ENCODE results near the gene TMEM51. TPM values are rescaled to one million over a fixed set of nuclear protein-coding genes. Genes with fewer than 3 reads are reported as not detected.

Gene TMEM51
- total and polyA plus RNA-seq, 4 experiments from 2014 or later, result 0.47 to 0.61 TPM; not detected in 2

DNA sequence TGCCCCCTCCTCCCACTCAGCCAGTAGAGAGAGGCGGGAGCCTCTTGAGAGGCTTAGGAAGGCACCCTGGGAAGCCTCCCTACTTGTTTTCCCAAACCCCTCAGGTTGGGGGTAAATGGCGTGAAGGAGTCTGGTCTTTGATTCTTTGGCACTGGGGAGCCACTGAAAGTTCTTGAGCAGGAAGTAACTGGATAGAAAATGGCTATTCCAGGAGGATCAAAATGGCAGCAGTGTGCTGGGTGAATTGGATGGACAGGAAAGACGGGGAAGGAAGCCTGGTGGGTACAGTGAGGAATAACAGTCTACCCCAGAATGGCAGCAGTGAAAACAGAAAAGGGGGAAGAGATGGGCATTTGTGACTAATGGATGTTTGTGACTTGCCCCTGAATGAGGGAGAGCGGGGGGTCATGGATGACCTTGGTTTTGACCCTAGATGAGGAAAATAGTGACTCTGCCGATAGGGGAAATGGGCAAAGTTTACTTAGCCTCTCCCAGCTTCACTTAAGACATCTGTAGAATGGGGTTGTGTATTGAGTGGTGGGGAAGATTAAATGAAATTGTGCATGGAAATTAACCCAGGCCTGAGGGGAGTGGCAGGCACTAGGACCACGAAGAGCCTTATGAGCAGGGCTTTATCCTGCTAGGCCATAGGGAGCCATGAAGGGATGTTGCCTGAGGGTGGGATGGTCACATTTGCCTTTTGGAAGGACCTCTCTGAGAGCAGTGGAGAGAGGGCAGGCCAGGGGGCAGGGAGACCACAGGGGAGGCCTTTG is 32.7 kb downstream of the TMEM51 start:
- DNase-seq, result no peak
- Mint-ChIP-seq H3K27ac (no peak overlapping the region), H3K4me1 (no peaks in the 10 kb centered on the region), H3K27me3 (peaks cover 10 to 11% of the 10 kb centered on the region in 2 donors), H3K4me3 (no peak overlapping the region), H3K36me3 (no peaks in the 10 kb centered on the region), H3K9me3 (peaks cover 0 to 5% (median 0%) of the 10 kb centered on the region in 8 donors)
- no peaks in the 10 kb centered on the region for H3K9me3 ChIP-seq (ENCODE audit: control insufficient read depth in 1 of 2, low read length in 2 of 2)
- H3K27ac ChIP-seq (ENCODE audit: low read depth, low read length), result no peak overlapping the region
- intact Hi-C loops (cut with micrococcal nuclease), result no loop called here
- CTCF ChIA-PET (ENCODE audit: partially characterized antibody), result no interaction called here
- H3K36me3 ChIP-seq (ENCODE audit: insufficient read depth, low read length), result no peaks in the 10 kb centered on the region
- H3K4me1 ChIP-seq (ENCODE audit: insufficient read depth, low read length), result no peaks in the 10 kb centered on the region
- H3K27me3 ChIP-seq (ENCODE audit: insufficient read depth, low read length), result no peaks in the 10 kb centered on the region
- no peak overlapping the region for H3K4me3 ChIP-seq (ENCODE audit: low read length in 2 of 2)
- POLR2A ChIA-PET (ENCODE audit: partially characterized antibody), result no interaction called here

DNA sequence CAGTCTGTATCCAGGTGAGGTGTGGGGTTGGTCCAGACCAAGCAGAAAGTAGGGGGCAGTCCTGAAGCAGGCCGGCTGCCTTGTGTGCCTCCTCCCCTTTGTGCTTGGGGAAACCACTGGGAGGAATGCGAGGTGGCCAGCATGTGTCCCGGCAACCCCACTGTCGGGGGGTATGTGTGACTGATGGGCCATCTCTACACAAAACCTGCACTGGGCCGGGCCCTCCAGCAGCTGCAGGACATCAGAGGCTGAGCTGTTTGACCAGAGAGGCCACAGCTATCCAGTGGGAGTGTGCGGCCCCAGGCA is 33.3 kb downstream of the TMEM51 start:
- ChIA-PET POLR2A (ENCODE audit: partially characterized antibody) (no interaction called here), CTCF (ENCODE audit: partially characterized antibody) (no interaction called here)
- H3K36me3 ChIP-seq (ENCODE audit: insufficient read depth, low read length), result no peaks in the 10 kb centered on the region
- Mint-ChIP-seq H3K36me3 (no peaks in the 10 kb centered on the region), H3K9me3 (peaks cover 0 to 5% (median 0%) of the 10 kb centered on the region in 8 donors), H3K4me1 (no peaks in the 10 kb centered on the region), H3K4me3 (no peak overlapping the region), H3K27ac (no peak overlapping the region), H3K27me3 (peaks cover 11% of the 10 kb centered on the region in 2 donors)
- no peak overlapping the region for H3K27ac ChIP-seq (ENCODE audit: low read depth, low read length)
- no peaks in the 10 kb centered on the region for H3K27me3 ChIP-seq (ENCODE audit: insufficient read depth, low read length)
- no peak overlapping the region for H3K4me3 ChIP-seq (ENCODE audit: low read length in 2 of 2)
- no peak for DNase-seq
- H3K4me1 ChIP-seq (ENCODE audit: insufficient read depth, low read length), result no peaks in the 10 kb centered on the region
- intact Hi-C loops (cut with micrococcal nuclease), result no loop called here
- H3K9me3 ChIP-seq (ENCODE audit: control insufficient read depth in 1 of 2, low read length in 2 of 2), result no peaks in the 10 kb centered on the region

DNA sequence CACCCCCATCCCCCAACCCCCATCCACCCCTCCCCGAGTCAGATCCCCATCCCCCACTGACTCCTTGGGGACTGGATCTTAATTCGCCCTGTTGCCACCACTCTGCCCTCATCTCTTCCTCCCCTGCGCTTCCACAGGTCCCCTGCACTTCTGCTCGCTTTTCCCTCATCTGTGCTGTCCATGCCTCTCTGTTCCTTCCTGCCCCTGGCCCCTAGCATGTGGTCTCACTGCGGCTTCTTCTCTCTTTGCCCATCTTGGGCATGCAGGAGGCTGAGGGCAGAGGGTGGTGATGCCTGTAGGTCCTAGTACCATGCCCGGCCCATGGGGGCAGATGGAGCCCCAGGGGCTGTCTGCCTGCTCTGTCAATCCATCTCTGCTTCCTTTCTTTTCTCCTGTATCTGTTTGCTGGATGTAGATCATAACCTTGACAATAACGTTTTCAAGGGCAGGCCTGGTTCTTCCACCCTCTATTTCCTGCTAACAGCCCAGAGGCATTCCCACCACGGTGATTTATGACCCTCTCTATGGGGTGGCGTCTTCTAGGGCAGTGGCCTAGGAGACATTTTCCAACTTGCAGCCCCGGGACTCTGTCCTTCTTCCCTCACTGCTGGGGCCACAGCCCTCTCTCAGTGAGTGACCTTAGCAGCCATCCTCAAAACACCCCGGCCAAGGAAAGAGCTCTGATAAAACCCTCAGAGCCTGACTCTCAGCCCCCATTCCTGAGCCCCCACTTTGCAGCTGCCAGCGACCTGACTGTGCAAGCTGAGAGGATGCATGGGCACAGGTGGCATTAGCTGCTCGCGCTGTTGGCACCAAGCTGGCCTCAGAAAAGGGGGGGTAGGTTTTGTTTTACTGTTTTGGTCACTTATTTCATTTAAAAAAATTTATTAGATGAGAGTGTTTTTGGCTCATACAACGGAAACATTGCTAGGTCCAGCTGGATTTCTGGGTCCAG is 33.9 kb downstream of the TMEM51 start:
- Histone ChIP-seq H3K4me1 (ENCODE audit: insufficient read depth, low read length) (no peaks in the 10 kb centered on the region), H3K27ac (ENCODE audit: low read depth, low read length) (no peak overlapping the region), H3K4me3 (ENCODE audit: low read length in 2 of 2) (no peak overlapping the region), H3K36me3 (ENCODE audit: insufficient read depth, low read length) (no peaks in the 10 kb centered on the region), H3K9me3 (ENCODE audit: control insufficient read depth in 1 of 2, low read length in 2 of 2) (no peaks in the 10 kb centered on the region), H3K27me3 (ENCODE audit: insufficient read depth, low read length) (no peaks in the 10 kb centered on the region)
- no peak for DNase-seq
- H3K27me3 Mint-ChIP-seq, result peaks cover 8 to 11% of the 10 kb centered on the region in 2 donors
- H3K4me1 Mint-ChIP-seq, result no peaks in the 10 kb centered on the region
- ChIA-PET POLR2A (ENCODE audit: partially characterized antibody) (no interaction called here), CTCF (ENCODE audit: partially characterized antibody) (interaction anchor here (0.6 kb wide), 1 partner anchor 567 kb away, joined by 3 read pairs; no protein-coding TSS in a partner anchor)
- intact Hi-C loops (cut with micrococcal nuclease), result no loop called here
- no peak overlapping the region for H3K4me3 Mint-ChIP-seq
- H3K9me3 Mint-ChIP-seq, result peaks cover 0 to 1% (median 0%) of the 10 kb centered on the region in 8 donors
- H3K36me3 Mint-ChIP-seq, result no peaks in the 10 kb centered on the region
- H3K27ac Mint-ChIP-seq, result no peak overlapping the region

DNA sequence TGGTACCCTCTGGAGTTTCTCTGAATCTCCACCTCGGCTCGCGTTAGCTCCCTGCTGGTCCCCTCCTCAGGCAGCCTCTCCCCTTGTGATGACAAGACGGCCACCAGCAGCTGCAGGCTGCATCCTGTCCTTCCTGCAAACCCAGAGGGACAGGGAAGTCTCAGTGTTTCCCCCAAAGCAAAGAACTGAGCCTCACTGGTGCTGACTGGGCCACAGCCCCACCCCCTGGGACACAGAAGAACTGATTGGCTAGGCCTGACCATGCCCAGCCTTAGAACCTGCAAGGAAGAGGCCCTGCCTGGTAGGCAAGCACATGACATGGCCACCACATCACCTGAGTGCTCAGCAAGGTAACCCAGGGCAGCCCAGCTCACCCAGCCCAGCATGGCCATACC is 34.6 kb downstream of the TMEM51 start:
- ChIA-PET POLR2A (ENCODE audit: partially characterized antibody) (no interaction called here), CTCF (ENCODE audit: partially characterized antibody) (interaction anchor here (0.6 kb wide), 1 partner anchor 566 kb away, joined by 3 read pairs; no protein-coding TSS in a partner anchor)

DNA sequence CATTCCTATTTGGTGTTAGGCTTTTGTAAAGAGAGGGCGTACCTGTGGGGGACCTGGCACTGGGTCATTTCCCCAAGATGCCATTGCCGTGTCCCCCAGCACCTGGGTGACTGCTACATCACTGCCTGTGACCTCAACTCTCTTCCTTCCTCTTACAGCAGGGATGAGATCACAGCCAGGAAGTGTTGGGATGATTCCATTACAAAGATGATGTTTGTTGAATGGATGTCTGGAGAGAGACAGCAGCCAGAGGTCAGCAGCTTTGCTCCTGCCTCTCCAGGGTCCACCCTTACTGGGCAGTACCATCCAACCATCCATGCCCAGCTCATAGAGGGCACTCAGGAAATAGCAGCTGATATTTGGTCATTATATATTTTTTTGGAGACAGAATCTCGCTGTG is 35.1 kb downstream of the TMEM51 start:
- Mint-ChIP-seq H3K9me3 (peaks cover 0 to 1% (median 0%) of the 10 kb centered on the region in 8 donors), H3K27me3 (peaks cover 8% of the 10 kb centered on the region in 2 donors), H3K27ac (no peak overlapping the region), H3K36me3 (no peaks in the 10 kb centered on the region), H3K4me1 (no peaks in the 10 kb centered on the region), H3K4me3 (no peak overlapping the region)
- H3K27ac ChIP-seq (ENCODE audit: low read depth, low read length), result no peak overlapping the region
- H3K36me3 ChIP-seq (ENCODE audit: insufficient read depth, low read length), result no peaks in the 10 kb centered on the region
- no peak overlapping the region for H3K4me3 ChIP-seq (ENCODE audit: low read length in 2 of 2)
- no peaks in the 10 kb centered on the region for H3K9me3 ChIP-seq (ENCODE audit: control insufficient read depth in 1 of 2, low read length in 2 of 2)
- no peaks in the 10 kb centered on the region for H3K27me3 ChIP-seq (ENCODE audit: insufficient read depth, low read length)
- POLR2A ChIA-PET (ENCODE audit: partially characterized antibody), result no interaction called here
- intact Hi-C loops (cut with micrococcal nuclease), result no loop called here
- DNase-seq, result no peak
- no peaks in the 10 kb centered on the region for H3K4me1 ChIP-seq (ENCODE audit: insufficient read depth, low read length)
- CTCF ChIA-PET (ENCODE audit: partially characterized antibody), result interaction anchor here (0.8 kb wide), 1 partner anchor 47 kb away, joined by 3 read pairs; no protein-coding TSS in a partner anchor

More for the DNA sequence above, 34.6 kb downstream of the TMEM51 start:
- DNase-seq, result no peak
- Histone ChIP-seq H3K27ac (ENCODE audit: low read depth, low read length) (no peak overlapping the region), H3K27me3 (ENCODE audit: insufficient read depth, low read length) (no peaks in the 10 kb centered on the region), H3K9me3 (ENCODE audit: control insufficient read depth in 1 of 2, low read length in 2 of 2) (no peaks in the 10 kb centered on the region), H3K4me1 (ENCODE audit: insufficient read depth, low read length) (no peaks in the 10 kb centered on the region), H3K4me3 (ENCODE audit: low read length in 2 of 2) (no peak overlapping the region), H3K36me3 (ENCODE audit: insufficient read depth, low read length) (no peaks in the 10 kb centered on the region)
- Mint-ChIP-seq H3K36me3 (no peaks in the 10 kb centered on the region), H3K27me3 (peaks cover 8 to 10% of the 10 kb centered on the region in 2 donors), H3K4me3 (no peak overlapping the region), H3K27ac (no peak overlapping the region), H3K9me3 (peaks cover 0 to 1% (median 0%) of the 10 kb centered on the region in 8 donors), H3K4me1 (no peaks in the 10 kb centered on the region)
- intact Hi-C loops (cut with micrococcal nuclease), result no loop called here

DNA sequence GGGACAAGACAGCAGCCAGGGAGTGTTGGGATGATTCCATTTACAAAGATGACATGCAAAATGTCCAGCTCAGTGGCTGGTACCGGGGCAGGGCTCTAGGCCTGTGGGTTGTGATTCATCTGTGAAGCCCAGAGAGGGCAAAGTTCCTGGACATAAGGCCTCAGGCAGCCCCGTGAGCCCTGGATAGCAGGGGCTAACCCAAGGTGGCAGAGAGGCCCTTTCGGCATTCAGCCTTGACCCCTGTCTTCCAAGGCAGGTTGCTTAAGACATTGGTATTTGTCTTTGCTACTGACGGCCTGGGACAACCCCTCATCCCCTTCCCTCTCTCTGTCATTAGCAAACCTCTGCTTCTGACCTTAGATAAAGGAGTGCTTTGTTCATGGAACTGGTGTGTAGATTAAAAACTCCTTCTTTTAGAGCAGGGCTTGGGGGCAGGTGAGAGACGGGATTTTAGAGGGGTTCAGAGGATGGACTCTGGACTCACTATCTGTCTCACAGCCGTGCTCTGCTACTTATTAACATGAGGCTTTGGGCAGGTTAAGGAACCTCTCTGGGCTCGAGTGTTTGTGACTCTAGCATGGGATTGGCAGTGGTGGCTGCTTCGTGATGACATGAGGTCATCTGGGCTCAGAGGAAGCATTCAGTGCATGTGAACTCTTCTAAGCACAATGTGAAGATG is 36.3 kb downstream of the TMEM51 start:
- no peaks in the 10 kb centered on the region for H3K36me3 ChIP-seq (ENCODE audit: insufficient read depth, low read length)
- H3K27ac ChIP-seq (ENCODE audit: low read depth, low read length), result no peak overlapping the region
- H3K9me3 ChIP-seq (ENCODE audit: control insufficient read depth in 1 of 2, low read length in 2 of 2), result no peaks in the 10 kb centered on the region
- no peak overlapping the region for H3K4me3 ChIP-seq (ENCODE audit: low read length in 2 of 2)
- ChIA-PET POLR2A (ENCODE audit: partially characterized antibody) (no interaction called here), CTCF (ENCODE audit: partially characterized antibody) (no interaction called here)
- no peak for DNase-seq
- H3K27ac Mint-ChIP-seq, result no peak overlapping the region
- no peaks in the 10 kb centered on the region for H3K27me3 ChIP-seq (ENCODE audit: insufficient read depth, low read length)
- peaks cover 0 to 1% (median 0%) of the 10 kb centered on the region in 8 donors for H3K9me3 Mint-ChIP-seq
- no peak overlapping the region for H3K4me3 Mint-ChIP-seq
- no peaks in the 10 kb centered on the region for H3K4me1 Mint-ChIP-seq
- H3K4me1 ChIP-seq (ENCODE audit: insufficient read depth, low read length), result no peaks in the 10 kb centered on the region
- H3K36me3 Mint-ChIP-seq, result no peaks in the 10 kb centered on the region
- intact Hi-C loops (cut with micrococcal nuclease), result no loop called here
- peaks cover 8% of the 10 kb centered on the region in 2 donors for H3K27me3 Mint-ChIP-seq

DNA sequence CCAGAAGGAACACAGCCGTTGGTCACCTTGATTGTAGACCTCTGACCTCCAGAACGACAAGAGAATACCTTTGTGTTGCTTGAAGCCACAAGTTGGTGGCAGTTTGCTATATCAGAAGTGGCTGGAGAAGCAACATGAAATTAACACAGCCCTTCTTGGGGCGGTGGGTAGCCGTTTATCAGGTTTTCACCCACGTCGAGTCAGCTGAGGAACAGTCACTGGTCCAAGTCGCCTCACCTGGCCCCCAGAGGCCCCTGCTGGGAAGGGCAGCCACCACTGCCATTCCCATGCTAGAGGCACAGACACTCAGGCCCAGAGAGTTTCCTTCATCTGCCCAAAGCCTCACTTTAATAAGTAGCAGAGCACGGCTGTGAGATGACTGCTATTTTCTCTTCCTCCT is 37.7 kb downstream of the TMEM51 start:
- no peaks in the 10 kb centered on the region for H3K4me1 Mint-ChIP-seq
- DNase-seq, result no peak
- CTCF ChIA-PET (ENCODE audit: partially characterized antibody), result no interaction called here
- no peaks in the 10 kb centered on the region for H3K36me3 ChIP-seq (ENCODE audit: insufficient read depth, low read length)
- no peak overlapping the region for H3K27ac ChIP-seq (ENCODE audit: low read depth, low read length)
- no peaks in the 10 kb centered on the region for H3K4me1 ChIP-seq (ENCODE audit: insufficient read depth, low read length)
- no peaks in the 10 kb centered on the region for H3K9me3 Mint-ChIP-seq
- no peaks in the 10 kb centered on the region for H3K36me3 Mint-ChIP-seq
- POLR2A ChIA-PET (ENCODE audit: partially characterized antibody), result no interaction called here
- no peaks in the 10 kb centered on the region for H3K27me3 ChIP-seq (ENCODE audit: insufficient read depth, low read length)
- H3K27me3 Mint-ChIP-seq, result peaks cover 2 to 6% of the 10 kb centered on the region in 2 donors
- no peak overlapping the region for H3K4me3 Mint-ChIP-seq
- H3K27ac Mint-ChIP-seq, result no peak overlapping the region
- intact Hi-C loops (cut with micrococcal nuclease), result no loop called here
- H3K4me3 ChIP-seq (ENCODE audit: low read length in 2 of 2), result no peak overlapping the region
- no peaks in the 10 kb centered on the region for H3K9me3 ChIP-seq (ENCODE audit: control insufficient read depth in 1 of 2, low read length in 2 of 2)

Data from CD4-positive, alpha-beta memory T cell (primary cell).